NB4 (cell line): ENCODE results near the gene EIF5B.

Experiments
- DNase-seq: peaks from one replicate; pipeline ENCODE4 v3.0.0; 2010; ENCODE audit warnings: low read depth
- H3K4me3 ChIP-seq: one replicate; pipeline ENCODE4 v1.5.1; 2011; ENCODE audit warnings: mild to moderate bottlenecking, low read depth, low read length, moderate library complexity
- MYC ChIP-seq: IDR thresholded peaks from 2 replicates; pipeline ENCODE4 v1.6.1; 2011; ENCODE audit warnings: low read depth, low read length
- POLR2A ChIP-seq: IDR thresholded peaks from 2 replicates; pipeline ENCODE4 v1.6.1; 2011; ENCODE audit warnings: mild to moderate bottlenecking; ENCODE audit not compliant: insufficient read length; ENCODE audit errors: extremely low read depth
- TF ChIP-seq, protein P1 (sequence below): IDR thresholded peaks from one replicate; pipeline ENCODE4 v1.5.1; 2012; ENCODE audit warnings: low read depth, low read length
- TF ChIP-seq, protein P2 (sequence below): IDR thresholded peaks from 2 replicates; pipeline ENCODE4 v1.6.1; 2011; ENCODE audit warnings: low read depth, low read length

Gene EIF5B

DNA sequence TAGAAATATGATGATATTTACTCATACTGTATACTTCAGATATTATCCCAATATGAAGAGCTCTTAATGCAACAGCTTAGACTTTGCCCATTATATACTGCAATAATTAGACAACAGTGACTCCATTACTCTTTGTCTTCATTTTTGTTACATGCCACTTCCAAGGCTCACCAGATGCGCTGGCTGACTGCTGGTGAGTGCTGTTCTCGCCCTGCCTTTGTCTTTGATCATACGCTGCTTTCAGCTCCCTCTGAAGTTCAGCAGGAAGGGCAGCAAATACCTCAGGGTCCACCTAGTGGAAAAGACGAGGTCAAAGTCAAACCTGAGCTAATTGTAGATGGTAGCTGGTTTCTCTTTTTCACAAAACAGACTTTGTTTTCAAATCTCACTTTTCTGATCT lies 66.3 kb downstream of the EIF5B start:
- DNase-seq: no peak
- H3K4me3 ChIP-seq: no peak overlapping the region
- no peak for TF ChIP-seq POLR2A
- no peak for TF ChIP-seq MYC

DNA sequence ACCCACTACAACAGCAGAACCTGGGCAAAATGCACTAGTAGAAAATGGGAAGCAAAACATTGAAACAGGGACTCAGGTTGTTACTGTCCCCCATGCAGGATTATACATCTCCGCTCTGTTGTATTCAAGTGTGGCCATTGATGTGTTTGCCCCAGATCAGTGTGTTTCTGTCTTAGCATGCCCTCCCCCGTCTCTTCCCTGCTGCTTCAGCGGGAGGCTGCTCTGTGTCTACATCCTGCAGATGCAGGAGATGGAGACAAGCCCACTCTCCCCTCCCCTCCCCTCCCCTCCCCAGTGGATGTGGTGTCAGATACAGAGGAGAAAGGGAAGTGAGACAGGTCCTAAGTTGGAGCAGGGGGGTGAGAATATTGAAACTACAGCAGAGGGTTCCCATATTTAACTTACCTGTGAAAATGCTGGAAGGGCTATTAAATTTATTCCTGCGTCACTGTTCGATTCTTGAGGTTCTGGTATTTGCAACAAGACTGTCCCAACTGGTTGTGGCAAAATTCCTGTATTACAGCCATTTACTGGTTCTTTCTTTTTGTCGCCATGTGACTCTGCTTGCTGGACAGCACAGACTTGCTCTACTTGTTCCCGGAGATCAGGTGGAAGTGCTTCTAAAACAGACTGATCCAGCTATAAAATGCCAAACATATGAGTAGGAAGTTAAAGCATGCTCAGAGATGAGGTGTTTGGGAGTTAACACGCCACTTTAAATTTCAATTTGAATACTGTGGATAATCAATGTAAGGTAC lies 67.0 kb downstream of the EIF5B start:
- H3K4me3 ChIP-seq: no peak overlapping the region
- peak; percentile 27 for DNase-seq
- TF ChIP-seq, protein P1, sequence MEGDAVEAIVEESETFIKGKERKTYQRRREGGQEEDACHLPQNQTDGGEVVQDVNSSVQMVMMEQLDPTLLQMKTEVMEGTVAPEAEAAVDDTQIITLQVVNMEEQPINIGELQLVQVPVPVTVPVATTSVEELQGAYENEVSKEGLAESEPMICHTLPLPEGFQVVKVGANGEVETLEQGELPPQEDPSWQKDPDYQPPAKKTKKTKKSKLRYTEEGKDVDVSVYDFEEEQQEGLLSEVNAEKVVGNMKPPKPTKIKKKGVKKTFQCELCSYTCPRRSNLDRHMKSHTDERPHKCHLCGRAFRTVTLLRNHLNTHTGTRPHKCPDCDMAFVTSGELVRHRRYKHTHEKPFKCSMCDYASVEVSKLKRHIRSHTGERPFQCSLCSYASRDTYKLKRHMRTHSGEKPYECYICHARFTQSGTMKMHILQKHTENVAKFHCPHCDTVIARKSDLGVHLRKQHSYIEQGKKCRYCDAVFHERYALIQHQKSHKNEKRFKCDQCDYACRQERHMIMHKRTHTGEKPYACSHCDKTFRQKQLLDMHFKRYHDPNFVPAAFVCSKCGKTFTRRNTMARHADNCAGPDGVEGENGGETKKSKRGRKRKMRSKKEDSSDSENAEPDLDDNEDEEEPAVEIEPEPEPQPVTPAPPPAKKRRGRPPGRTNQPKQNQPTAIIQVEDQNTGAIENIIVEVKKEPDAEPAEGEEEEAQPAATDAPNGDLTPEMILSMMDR: no peak
- TF ChIP-seq POLR2A: no peak
- no peak for TF ChIP-seq MYC
- TF ChIP-seq, protein P2, sequence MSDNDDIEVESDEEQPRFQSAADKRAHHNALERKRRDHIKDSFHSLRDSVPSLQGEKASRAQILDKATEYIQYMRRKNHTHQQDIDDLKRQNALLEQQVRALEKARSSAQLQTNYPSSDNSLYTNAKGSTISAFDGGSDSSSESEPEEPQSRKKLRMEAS: no peak

DNA sequence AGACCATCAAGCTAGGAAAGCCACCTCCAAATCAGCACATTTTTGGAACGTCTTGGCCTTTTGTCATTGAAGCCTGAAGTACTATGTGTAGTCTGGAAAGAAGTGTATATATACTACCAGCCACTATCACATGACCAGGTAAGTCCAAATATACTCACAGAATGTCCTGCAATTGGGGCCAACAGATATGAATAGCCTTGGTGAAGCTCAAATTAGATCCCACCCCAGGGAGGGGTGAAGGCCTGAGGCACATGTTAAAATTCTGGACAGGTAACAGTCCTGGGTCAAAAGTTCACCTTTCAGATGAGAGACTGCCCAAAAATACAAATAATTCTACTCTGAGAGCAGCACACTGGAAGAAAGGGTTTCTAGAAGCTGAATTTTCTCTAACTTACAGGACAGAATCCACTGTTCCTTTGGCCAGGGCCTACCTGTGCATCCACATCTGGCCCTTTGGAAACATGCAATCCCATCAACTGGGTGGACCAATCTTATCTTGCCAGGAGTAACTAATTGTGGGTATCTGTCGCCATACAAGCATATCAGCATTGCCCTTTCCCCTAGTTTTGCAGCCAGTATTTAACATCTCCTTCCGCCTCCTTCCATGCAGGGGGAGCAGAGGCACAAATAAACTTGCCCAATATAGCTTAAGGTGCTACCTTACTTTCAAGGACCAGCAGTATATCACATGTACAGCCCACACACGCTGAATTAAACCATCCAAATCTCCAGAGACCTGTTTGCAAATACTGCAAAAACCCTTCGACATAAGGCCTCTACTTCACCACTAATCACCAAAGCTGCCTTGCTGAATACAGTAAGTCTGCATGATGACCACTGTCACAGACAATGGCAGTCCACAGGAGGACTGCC lies 67.8 kb downstream of the EIF5B start:
- H3K4me3 ChIP-seq: no peak overlapping the region
- TF ChIP-seq, protein P1: no peak
- TF ChIP-seq POLR2A (no peak), MYC (no peak)
- TF ChIP-seq, protein P2: no peak
- DNase-seq: no peak

DNA sequence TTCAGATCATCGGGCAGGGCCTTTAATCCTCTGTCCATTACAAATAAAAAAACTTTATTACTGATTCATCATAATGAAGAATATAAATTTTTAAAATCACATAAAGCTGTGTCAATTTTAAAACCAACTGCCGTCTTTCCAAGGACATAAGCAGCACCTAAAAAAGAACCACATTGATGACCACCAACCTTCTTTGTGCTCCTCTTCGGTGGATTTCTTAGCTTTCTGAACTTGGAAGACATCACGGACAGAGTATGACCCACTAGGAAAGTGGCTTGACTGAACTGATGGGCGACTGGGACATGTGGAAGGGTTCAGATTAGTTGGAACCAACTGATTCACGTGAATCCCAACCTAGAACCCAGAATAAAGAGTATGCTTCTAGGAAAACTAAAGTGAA lies 68.9 kb downstream of the EIF5B start:
- H3K4me3 ChIP-seq: no peak overlapping the region
- DNase-seq: no peak
- no peak for TF ChIP-seq MYC
- TF ChIP-seq POLR2A: no peak
- TF ChIP-seq, protein P1: no peak
- TF ChIP-seq, protein P2: no peak

DNA sequence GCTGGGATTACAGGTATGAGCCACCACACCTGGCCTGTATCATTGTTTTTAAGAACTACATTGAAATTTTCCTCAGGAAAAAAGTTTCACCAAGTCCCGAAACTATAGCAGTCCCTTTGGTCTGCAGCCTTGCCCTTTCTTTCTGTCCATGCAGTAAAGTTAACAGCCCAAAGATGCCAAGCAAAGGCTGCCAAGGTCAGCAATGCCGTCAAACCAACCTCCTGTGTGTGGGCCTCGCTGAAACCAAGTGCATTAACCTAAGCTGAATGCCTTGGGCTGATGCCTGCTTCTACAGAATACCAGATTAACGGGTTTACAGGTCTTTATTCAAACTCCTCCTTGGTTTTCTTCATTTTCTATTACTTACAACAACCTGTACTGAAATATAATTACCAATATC lies 73.1 kb downstream of the EIF5B start:
- no peak overlapping the region for H3K4me3 ChIP-seq
- DNase-seq: no peak
- TF ChIP-seq, protein P1: no peak
- TF ChIP-seq, protein P2: no peak
- no peak for TF ChIP-seq MYC
- TF ChIP-seq POLR2A: no peak

DNA sequence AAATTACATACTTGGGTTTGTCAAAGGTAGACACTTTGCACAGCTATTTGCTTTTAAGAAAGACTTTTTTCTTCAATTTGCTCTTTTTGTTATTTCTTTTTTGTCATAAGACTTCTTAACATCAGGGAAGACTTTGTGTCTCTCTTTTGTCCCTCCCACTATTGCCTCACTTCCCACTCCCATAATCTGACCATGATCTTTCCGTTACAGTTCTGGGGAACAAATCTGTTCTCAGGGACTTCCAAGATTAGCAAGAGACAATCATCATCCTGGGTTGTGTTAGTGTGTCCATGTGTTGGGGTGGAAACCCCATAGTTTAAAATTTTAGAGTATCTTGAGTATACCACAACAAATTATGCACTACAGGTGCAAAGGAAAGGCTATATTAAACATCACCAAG lies 77.4 kb downstream of the EIF5B start:
- no peak for DNase-seq
- no peak overlapping the region for H3K4me3 ChIP-seq
- no peak for TF ChIP-seq POLR2A
- no peak for TF ChIP-seq MYC
- TF ChIP-seq, protein P1: no peak
- TF ChIP-seq, protein P2: no peak
